ENCODE results near the gene MAZ.
"Not testable (repeated sequence)": the region's sequence is repeated elsewhere in the genome, so short reads cannot be mapped to it uniquely, and the experiment has no call there.

Gene MAZ

GRCh38 chr16:29784901-29785500, 21.3 kb upstream of the MAZ start:
- DNase-seq (ENCODE audit: low spot score) = no peak

DNA sequence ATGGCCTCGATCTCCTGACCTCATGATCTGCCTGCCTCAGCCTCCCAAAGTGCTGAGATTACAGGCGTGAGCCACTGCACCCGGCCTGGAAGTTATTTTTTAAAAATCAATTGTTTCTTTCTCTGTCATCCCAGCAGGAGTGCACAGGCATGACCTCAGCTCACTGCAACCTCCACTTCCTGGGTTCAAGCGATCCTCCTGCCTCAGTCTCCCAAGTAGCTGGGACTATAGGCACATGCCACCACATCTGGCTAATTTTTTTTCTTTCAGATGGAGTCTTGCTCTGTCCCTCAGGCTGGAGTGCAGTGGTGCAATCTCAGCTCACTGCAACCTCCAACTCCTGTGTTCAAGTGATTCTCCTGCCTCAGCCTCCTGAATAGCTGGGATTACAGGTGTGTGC, 19.2 kb upstream of the MAZ start:
- DNase-seq (ENCODE audit: low spot score) = not testable (repeated sequence)

DNA sequence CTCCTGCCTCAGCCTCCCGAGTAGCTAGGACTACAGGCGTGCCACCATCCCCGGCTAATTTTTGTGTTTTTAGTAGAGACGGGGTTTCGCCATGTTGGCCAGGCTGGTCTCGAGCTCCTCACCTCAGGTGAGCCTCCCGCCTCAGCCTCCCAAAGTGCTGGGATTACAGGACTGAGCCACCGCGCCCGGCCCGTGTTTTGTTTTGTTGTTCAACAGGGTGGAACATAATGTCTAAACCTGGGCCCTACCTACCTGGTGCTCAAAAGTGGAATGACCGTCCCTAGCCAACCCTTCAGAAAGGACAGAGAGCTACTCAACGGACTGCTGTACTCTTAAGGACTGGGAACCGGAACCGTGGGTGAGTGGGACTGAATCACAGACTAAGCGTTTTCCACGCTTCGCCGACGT, 16.6 kb upstream of the MAZ start:
- no peak for DNase-seq (ENCODE audit: low spot score)

DNA sequence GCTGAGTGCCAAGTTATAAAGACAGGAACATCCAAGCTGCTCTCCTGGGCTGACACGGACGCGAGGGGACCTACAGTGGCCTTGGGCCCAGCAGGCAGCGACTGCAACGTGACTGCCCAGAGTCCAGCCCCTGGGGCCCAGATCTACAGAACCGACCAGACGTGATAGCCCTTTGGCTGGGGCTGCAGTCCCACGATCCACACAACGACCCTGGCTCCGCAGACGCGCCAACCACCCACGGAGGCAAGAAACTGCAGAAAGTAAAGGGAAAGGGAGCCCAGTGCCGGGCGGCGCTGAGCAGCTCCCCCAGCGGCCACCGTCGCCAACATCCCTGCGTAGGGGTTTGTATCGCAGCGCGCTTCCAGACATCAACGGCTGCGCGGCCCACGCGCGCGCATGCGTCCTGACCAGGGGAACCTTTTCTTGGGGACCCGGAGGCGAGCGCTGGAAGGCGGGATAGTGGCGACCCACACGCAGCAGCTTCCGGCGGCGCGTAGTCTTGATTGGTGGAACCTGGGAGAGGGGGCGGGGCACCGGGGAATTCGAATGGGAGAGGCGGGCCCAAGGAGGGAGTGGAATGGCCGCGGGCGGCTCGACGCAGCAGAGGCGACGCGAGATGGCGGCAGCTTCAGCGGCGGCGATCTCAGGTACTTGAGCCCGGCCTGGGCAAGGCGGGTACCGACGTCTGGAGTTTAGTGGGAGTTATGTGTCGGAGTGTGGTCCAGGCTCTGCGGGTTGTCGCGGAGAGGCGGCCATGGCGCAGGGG, 16.0 kb upstream of the MAZ start, which contains the start of gene KIF22:
TSS of gene KIF22 (plus strand) at position 569 of the 766 bp plus-strand sequence. CDS start at position 578, 9 bp downstream.
- peak; percentile 96 for DNase-seq (ENCODE audit: low spot score)

- no peak for DNase-seq (ENCODE audit: low spot score)
Observed at GRCh38 chr16:29790949-29791844, 15.1 kb upstream of the MAZ start.

- no peak for DNase-seq (ENCODE audit: low spot score)
Observed at GRCh38 chr16:29791845-29792807, 14.2 kb upstream of the MAZ start.

DNA sequence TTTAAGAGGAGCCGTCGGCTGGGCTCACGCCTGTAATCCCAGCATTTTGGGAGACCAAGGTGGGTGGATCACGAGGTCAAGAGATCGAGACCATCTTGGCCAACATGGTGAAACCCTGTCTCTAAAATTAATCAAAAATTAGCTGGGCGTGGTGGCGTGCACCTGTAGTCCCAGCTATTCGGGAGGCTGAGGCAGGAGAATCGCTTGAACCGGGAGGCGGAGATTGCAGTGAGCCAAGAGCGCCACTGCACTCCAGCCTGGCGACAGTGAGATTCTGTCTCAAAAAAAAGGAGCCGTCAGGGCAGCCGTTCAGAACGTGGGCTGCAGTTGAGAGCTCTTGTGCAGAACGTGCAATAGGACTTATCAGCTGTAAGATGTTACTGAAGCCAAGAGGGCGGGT, 13.2 kb upstream of the MAZ start:
- DNase-seq (ENCODE audit: low spot score) = not testable (repeated sequence)

DNA sequence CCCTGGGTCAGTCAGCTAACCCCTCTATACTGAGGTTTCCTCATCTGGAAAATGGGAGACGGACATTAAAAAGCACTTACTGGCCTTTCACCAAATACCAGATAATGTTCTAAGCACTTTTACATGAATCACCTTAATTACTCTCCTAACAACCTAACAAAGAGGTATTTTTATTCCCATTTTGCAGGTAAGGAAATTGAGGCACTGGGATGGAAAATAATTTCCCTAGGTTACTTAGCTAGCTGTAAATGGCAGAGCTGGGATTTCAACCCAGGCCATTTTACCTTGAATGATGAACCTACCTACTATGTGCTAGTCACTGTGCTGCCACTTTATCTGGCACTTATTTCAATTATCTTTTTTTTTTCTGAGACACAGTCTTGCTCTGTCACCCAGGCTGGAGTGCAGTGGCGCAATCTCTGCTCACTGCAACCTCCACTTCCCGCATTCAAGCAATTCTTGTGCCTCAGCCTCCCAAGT, 12.1 kb upstream of the MAZ start:
- no peak for DNase-seq (ENCODE audit: low spot score)

- no peak for DNase-seq (ENCODE audit: low spot score)
Observed at GRCh38 chr16:29802416-29802935, 3.9 kb upstream of the MAZ start.

GRCh38 chr16:29804020-29804419, 2.3 kb upstream of the MAZ start:
- no peak for DNase-seq (ENCODE audit: low spot score)

DNA sequence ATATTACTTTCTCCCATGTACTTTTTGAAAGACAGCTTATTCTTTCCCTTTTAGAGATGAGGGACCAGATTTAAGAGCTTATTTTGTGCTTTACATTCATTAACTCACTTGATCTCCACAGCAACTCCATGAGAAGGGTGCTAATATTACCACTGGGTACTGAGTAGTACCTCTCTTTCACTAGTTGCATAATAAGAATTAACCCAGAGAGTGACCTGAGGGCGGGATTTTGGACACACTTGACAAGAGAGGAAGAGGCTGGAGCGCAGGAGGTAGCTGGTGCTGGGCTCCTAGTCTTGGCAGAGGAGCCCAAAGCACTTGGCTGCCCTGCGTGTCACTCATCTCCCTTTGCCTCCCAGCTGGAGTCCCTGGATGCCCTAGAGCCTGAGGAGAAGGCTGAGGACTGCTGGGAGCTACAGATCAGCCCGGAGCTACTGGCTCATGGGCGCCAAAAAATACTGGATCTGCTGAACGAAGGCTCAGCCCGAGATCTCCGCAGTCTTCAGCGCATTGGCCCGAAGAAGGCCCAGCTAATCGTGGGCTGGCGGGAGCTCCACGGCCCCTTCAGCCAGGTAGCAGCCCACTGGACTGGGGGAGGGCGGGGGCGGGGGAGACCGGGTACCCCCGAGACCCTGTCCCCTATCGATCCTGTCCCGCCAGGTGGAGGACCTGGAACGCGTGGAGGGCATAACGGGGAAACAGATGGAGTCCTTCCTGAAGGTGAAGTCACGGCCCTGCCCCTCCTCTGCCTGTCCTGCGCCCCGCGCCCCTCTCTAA, 1.7 kb upstream of the MAZ start:
- peak; percentile 57 for DNase-seq (ENCODE audit: low spot score)

- peak; percentile 94 for DNase-seq (ENCODE audit: low spot score)
Observed at GRCh38 chr16:29805232-29806098, 864 bp upstream of the MAZ start.

- peak; percentile 77 for DNase-seq (ENCODE audit: low spot score)
Observed at GRCh38 chr16:29806641-29807425, 504 bp downstream of the MAZ start.

DNA sequence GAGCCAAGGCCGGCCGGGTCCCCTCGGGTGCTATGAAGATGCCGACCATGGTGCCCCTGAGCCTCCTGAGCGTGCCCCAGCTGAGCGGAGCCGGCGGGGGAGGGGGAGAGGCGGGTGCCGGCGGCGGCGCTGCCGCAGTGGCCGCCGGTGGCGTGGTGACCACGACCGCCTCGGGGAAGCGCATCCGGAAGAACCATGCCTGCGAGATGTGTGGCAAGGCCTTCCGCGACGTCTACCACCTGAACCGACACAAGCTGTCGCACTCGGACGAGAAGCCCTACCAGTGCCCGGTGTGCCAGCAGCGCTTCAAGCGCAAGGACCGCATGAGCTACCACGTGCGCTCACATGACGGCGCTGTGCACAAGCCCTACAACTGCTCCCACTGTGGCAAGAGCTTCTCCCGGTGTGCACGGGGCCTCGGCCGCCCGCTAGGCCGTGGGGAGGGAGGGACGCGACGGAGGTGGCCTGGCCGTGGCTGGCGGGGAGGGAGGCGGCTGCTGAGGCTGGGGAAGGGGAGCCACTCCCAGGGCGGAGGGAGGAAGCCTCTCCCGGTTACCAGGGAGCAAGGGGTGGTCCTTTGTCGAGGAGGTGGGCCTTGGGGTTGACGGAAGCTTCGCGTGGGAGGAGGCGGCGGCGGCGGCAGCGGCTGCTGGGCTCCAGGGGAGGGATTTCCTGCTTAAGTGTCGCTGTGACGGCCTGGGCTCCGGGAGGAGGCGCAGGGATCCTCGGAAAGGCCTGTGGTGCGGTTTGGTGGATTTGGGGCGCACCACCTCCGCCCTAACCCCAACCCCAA, 1.3 kb downstream of the MAZ start:
- peak; percentile 90 for DNase-seq (ENCODE audit: low spot score)

DNA sequence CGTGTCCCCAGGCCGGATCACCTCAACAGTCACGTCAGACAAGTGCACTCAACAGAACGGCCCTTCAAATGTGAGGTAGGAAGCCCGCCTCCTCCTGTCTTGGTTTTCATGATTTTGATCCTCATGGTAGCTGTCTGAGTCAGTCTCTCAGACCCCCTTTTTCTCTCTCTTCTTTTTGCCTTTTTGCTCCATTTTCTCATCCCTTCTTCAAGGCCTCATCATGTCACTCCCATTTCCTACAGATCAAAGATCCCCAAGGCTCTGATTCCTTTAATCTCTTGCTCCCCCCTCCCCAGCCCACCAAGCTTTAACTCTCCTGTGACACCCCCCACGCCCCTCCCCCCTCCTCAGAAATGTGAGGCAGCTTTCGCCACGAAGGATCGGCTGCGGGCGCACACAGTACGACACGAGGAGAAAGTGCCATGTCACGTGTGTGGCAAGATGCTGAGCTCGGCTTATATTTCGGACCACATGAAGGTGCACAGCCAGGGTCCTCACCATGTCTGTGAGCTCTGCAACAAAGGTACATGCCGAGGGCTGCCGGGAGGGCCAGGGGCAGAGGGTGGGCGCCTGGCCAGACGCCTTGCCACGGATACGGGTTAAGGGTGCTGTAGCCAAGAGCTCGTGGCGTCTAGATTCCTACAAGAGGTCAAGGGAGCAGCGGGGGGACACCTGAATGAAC, 2.0 kb downstream of the MAZ start:
- DNase-seq (ENCODE audit: low spot score) = no peak

DNA sequence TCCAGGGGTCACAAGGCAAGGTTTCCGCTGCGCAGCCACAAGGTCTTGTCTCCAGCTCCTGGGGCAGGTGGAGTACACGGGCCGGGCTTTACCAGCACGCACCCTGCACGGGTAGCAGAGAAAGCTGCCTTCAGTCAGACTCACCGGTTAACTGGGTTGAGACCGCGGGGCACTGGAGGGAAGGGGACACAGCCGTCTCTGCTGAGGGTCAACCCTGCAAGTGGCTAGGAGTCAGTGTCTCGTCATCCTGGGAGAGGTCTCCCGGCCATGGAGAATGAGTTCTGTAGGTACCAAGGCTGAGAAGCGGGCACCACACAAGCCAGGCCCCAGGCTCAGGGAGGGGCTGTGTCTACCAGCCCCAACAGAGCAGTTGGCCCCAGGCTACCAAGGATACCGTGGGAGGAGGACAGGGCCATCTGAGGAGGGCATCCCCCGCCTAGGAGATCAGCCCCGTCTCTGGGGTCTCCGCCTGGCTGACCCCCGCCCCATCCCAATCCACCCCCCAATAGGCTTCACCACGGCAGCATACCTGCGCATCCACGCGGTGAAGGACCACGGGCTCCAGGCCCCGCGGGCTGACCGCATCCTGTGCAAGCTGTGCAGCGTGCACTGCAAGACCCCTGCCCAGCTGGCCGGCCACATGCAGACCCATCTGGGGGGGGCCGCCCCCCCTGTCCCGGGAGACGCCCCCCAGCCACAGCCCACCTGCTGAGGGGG, 2.9 kb downstream of the MAZ start:
- no peak for DNase-seq (ENCODE audit: low spot score)
